PC-9 (cell line): ENCODE data around the gene MOGAT1.

Experiments
- CTCF ChIP-seq: fragments of 200-600 bp; sonication (generic); conservative IDR thresholded peaks from 2 replicates; pipeline ENCODE4 v1.6.1; 2017; ENCODE audit warnings: mixed run types, antibody characterized with exemption, mild to moderate bottlenecking, moderate library complexity
- EZH2 ChIP-seq: fragments of 200-600 bp; sonication (generic); IDR thresholded peaks from 2 replicates; pipeline ENCODE4 v1.8.0; 2017; ENCODE audit warnings: antibody characterized with exemption, low read depth

GRCh38 chr2:222622910-222623309 is 48.5 kb upstream of the MOGAT1 start:
- TF ChIP-seq EZH2 (no peak), CTCF (no peak)
